ENCODE measurements around the gene SESTD1. TPM values are rescaled to one million over a fixed set of nuclear protein-coding genes. Genes with fewer than 3 reads are reported as not detected.

SESTD1 gene, protein sequence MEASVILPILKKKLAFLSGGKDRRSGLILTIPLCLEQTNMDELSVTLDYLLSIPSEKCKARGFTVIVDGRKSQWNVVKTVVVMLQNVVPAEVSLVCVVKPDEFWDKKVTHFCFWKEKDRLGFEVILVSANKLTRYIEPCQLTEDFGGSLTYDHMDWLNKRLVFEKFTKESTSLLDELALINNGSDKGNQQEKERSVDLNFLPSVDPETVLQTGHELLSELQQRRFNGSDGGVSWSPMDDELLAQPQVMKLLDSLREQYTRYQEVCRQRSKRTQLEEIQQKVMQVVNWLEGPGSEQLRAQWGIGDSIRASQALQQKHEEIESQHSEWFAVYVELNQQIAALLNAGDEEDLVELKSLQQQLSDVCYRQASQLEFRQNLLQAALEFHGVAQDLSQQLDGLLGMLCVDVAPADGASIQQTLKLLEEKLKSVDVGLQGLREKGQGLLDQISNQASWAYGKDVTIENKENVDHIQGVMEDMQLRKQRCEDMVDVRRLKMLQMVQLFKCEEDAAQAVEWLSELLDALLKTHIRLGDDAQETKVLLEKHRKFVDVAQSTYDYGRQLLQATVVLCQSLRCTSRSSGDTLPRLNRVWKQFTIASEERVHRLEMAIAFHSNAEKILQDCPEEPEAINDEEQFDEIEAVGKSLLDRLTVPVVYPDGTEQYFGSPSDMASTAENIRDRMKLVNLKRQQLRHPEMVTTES
- 55.1 TPM for total RNA-seq

DNA sequence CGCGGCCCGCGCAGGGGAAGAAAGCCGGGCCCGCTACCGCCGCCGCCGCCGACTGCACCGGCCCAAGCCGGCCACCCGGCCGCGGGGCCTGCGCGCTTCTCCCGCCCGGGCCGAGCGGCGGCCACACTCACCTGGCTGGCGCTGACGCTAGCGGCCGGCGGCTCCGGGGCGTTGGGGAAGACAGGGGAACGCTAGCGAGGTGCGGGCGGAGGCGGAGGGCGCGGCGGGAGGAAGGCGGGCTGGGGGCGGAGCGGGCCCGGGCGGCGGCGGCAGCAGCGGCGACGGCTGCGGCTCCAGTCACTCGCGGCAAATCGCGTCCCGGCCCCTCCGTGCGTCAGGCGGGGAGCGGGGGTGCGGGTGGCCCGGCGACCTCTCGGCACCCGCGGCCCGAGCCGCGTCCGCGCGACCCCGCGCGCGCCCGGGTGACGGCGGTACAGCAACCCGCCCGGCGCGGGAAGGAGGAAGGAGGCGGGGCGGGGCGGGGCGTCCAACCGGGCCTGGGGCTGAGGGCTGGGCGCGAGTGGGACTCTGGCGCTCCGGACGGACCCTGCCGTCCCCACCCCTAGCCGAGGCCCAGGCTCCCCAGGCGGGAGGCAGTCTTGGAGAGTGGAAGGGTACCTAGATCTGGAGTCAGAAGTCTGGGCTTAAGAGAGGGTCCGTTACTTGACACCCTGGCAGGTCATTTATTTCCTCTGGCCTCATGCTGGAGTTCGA, at the start of gene SESTD1:
Gene SESTD1 (minus strand): TSS at position 465 of the 714 bp plus-strand sequence. CDS start 72,991 bp downstream, outside the sequence.

Other genes starting within 250 kb of the SESTD1 start
- 19.2 TPM for gene CCDC141, start 214.7 kb downstream of the SESTD1 start, total RNA-seq

All from camera-type eye (tissue), 1 donor.